GM19238 (cell line): ENCODE data around the gene KCNIP1.

Experiments
- DNase-seq: peaks from one replicate; pipeline ENCODE4 v3.0.0; 2011; ENCODE audit warnings: low spot score; ENCODE audit not compliant: insufficient read length

KCNIP1 gene

GRCh38 chr5:170596482-170597044, 92.7 kb downstream of the KCNIP1 start:
- DNase-seq: no peak

- DNase-seq: no peak
These were observed 93.4 kb downstream of the KCNIP1 start for GRCh38 chr5:170597109-170597751.

- no peak for DNase-seq
These were observed 94.1 kb downstream of the KCNIP1 start for GRCh38 chr5:170597872-170598271.

- no peak for DNase-seq
These were observed 95.9 kb downstream of the KCNIP1 start for GRCh38 chr5:170599756-170600155.

- no peak for DNase-seq
These were observed 97.8 kb downstream of the KCNIP1 start for GRCh38 chr5:170601619-170602018.

GRCh38 chr5:170603109-170603508, 99.3 kb downstream of the KCNIP1 start:
- DNase-seq: no peak

GRCh38 chr5:170603578-170604565, 100.1 kb downstream of the KCNIP1 start:
- DNase-seq: peak; percentile 71

- no peak for DNase-seq
These were observed 103.1 kb downstream of the KCNIP1 start for GRCh38 chr5:170606941-170607340.

GRCh38 chr5:170611449-170612090, 107.8 kb downstream of the KCNIP1 start:
- DNase-seq: no peak

GRCh38 chr5:170612256-170612678, 108.4 kb downstream of the KCNIP1 start:
- DNase-seq: no peak

- no peak for DNase-seq
These were observed 110.3 kb downstream of the KCNIP1 start for GRCh38 chr5:170614065-170614490.

GRCh38 chr5:170614720-170615119, 110.9 kb downstream of the KCNIP1 start:
- no peak for DNase-seq

GRCh38 chr5:170617533-170618490, 114.0 kb downstream of the KCNIP1 start:
- no peak for DNase-seq

- DNase-seq: no peak
These were observed 116.0 kb downstream of the KCNIP1 start for GRCh38 chr5:170619869-170620268.

- no peak for DNase-seq
These were observed 119.1 kb downstream of the KCNIP1 start for GRCh38 chr5:170622933-170623332.

- DNase-seq: no peak
These were observed 119.9 kb downstream of the KCNIP1 start for GRCh38 chr5:170623576-170624181.

- no peak for DNase-seq
These were observed 121.7 kb downstream of the KCNIP1 start for GRCh38 chr5:170625221-170626165.

- DNase-seq: no peak
These were observed 122.8 kb downstream of the KCNIP1 start for GRCh38 chr5:170626507-170627150.
